ENCODE results near the gene OR7A10.

Gene OR7A10

DNA sequence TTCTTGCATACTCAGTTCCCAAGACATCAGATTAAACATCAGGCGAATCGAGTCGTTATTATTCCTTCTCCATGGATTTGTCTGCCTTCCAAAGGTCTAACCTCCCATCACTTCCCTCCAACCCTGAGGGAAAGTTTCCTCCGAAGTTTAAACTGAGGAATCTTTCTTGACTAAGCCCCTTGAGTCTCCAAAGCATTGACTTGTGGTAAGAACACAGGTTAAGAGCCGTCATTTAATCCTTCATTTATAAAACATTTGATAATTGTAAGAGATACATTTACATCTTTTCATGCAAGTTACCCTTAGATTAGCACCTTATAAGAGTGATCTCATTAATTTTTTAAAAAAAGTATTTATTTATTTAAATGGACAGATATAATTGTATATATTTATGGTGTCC lies at the start of gene OR7A10:
OR7A10 (minus strand) TSS at position 101 of the 400 bp plus-strand sequence. CDS start 7,045 bp downstream, outside the sequence.
- no peak for DNase-seq (ENCODE audit: low read depth)

- no peak for DNase-seq (ENCODE audit: low read depth)
Measured at GRCh38 chr19:14890643-14891379, 42.1 kb upstream of the OR7A10 start.

DNA sequence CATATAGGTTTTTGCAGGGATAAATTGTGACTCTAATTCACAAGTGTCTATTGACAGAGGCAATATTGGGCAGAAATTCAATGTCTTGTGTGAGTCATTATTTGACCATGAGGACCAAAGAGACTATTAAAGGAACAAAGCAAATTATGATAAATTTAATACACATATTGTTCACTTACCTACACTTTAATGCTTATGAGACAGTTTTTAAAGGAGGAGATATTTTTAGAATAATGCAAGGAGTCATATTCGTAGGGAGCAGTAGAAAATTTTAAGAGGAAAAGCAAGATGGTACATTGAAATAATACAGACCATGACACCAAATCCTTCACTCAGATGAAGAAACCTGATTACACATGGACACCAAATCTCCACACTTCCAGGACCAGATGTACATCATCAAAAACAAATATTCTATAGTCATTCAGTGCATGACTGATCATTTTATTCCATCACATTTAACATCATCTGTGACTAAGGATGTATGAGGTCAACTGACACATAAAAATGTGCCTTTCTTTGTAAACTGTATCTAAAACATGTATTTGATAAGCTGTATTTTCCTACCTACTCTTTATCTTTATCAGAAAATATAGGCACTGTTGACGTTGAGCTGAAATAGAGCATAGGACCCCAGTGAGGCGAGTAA lies 41.4 kb upstream of the OR7A10 start:
- no peak for DNase-seq (ENCODE audit: low read depth)

- no peak for DNase-seq (ENCODE audit: low read depth)
Measured at GRCh38 chr19:14886032-14886431, 37.3 kb upstream of the OR7A10 start, which contains the start of gene OR7A17. Gene OR7A17, minus strand, starts transcription at chr19:14886132. Its CDS starts 4,777 bp downstream, at chr19:14881355.

- no peak for DNase-seq (ENCODE audit: low read depth)
Measured at GRCh38 chr19:14871619-14872230, 23.0 kb upstream of the OR7A10 start.

- DNase-seq (ENCODE audit: low read depth): no peak
Measured at GRCh38 chr19:14868497-14868896, 19.8 kb upstream of the OR7A10 start.

DNA sequence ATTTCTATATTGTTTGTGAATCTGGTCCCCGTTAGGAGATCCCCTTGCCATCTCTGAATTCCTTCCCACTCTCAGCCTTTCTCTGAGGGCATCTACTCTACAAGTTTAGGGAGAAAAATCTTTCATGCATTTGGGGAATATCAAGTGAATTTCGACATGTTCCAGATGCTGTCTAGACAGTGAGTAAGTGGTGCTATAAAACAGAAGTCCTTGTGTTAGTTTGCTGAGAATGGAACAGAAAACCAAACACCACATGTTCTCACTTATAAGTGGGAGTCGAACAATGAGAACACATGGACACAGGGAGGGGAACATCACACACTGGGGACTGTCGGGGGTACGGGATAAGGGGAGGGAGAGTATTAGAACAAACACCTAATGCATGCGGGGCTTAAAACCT lies 5.1 kb downstream of the OR7A10 start:
- DNase-seq (ENCODE audit: low read depth): no peak

GRCh38 chr19:14843169-14843568 lies 5.6 kb downstream of the OR7A10 start:
- DNase-seq (ENCODE audit: low read depth): no peak

DNA sequence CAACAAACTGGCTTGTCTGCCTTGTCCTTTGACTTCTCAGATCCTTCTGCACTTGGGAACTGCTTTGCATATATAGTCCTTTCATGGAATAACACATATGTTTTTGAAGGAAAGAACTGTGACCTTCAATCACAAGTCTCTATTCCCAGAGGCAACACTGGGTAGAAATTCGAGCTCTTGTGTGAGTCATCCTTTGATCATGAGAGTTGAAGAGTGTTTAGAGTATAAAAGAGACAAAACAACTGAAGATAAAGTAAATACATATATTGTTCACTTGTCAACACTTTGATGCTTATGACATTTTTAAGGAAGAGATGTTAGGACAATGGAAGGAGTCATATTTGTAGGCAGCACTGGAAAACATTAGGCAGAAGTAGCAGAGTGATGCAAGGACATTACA lies 8.5 kb downstream of the OR7A10 start:
- no peak for DNase-seq (ENCODE audit: low read depth)

GRCh38 chr19:14837391-14837790 lies 11.3 kb downstream of the OR7A10 start:
- DNase-seq (ENCODE audit: low read depth): no peak

GRCh38 chr19:14835011-14835410 lies 13.7 kb downstream of the OR7A10 start, which contains the start of the genes OR7A5 and OR7C1:
Gene OR7A5, minus strand, starts transcription at chr19:14835185. Its CDS starts 6,944 bp downstream, at chr19:14828241.
Gene OR7C1, minus strand, starts transcription at chr19:14835185. Its CDS starts 35,049 bp downstream, at chr19:14800136.
- DNase-seq (ENCODE audit: low read depth): no peak

DNA sequence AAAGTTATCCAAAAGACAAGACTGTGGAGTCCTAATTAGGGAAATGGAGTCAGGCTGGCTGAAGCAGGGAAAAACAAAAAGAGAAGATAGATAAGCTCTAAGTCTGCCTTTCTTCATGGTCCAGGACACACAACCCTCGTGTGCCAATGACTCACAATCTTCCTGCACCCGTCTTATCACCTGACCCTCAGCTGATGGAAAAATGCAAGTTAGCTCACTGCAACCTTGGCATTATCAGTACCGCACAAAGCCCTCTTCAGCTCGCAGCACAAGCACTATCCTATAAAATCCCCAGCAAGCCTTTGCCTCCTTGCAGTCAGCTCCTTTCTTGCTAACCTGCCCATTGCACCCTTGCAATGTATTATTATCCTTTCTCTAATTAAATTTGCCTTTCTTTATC lies 18.0 kb downstream of the OR7A10 start:
- no peak for DNase-seq (ENCODE audit: low read depth)

GRCh38 chr19:14826006-14826405 lies 22.7 kb downstream of the OR7A10 start:
- no peak for DNase-seq (ENCODE audit: low read depth)

GRCh38 chr19:14821937-14822336 lies 26.8 kb downstream of the OR7A10 start:
- DNase-seq (ENCODE audit: low read depth): no peak

DNA sequence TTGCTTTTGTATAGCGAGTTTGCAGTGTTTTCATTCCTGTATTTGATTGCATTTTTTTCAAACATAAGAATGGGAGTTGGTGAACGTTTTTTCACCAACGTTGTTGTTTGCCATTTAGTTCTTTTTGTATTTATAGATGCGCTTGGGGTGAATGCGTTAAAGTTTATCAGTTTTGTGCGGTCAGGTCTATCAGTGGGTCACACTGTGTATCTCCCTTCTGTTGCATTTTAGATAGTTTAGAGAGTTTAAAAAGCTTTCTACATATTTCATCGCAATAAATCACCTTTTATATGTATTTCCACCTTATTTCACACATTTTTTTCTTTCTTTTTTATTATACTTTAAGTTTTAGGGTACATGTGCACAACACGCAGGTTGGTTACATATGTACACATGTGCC lies 30.1 kb downstream of the OR7A10 start:
- DNase-seq (ENCODE audit: low read depth): no peak

DNA sequence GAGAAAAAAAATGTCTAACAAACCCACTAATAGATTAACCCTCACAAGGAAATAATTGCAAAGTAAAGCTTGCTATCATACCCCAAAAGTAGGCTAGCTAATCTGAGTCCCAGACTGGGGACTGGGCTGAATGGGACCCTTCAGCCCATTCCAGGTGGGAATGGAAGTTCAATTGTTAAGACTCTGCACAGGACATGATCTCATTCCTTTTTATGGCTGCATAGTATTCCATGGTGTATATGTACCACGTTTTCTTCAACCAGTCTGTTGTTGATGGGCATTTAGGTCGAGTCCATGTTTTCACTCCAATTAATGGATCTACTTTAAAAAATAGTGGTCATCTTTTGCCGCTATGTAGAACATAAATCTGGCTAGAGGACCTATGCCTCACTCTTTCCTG lies 31.7 kb downstream of the OR7A10 start:
- no peak for DNase-seq (ENCODE audit: low read depth)

GRCh38 chr19:14814982-14815652 lies 33.6 kb downstream of the OR7A10 start:
- no peak for DNase-seq (ENCODE audit: low read depth)

DNA sequence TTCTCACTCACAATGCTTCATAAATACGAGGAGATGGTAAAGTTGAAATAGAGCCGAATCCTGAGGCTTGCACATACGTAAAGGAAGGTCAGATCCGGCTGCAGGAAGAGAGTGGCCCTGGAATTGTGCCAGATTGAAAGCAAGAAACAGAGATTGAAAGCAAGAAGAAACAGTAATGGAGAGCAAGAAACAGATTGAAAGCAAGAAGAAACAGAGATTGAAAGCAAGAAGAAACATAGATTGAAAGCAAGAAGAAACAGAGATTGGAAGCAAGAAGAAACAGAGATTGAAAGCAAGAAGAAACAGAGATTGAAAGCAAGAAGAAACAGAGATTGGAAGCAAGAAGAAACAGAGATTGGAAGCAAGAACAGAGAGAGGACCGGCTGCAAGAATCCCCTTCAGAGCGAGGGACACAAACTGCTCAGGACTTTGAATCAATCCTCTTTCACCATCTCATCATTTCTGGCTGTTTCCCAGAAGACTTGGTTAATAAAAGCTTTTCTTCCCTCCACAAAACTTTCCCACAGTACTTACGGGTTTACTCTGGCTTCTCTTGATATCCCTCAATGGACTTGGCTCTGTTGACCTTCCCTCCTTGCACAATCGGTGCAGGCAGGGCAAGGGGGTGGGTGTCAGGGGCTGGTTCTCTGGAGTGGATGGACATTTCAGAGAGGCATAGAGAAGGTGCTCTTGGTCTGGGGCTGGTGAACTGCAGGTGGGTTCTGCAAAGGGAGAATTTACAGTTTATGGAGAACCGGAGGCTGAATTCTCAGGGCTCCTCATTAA lies 39.3 kb downstream of the OR7A10 start:
- no peak for DNase-seq (ENCODE audit: low read depth)

DNA sequence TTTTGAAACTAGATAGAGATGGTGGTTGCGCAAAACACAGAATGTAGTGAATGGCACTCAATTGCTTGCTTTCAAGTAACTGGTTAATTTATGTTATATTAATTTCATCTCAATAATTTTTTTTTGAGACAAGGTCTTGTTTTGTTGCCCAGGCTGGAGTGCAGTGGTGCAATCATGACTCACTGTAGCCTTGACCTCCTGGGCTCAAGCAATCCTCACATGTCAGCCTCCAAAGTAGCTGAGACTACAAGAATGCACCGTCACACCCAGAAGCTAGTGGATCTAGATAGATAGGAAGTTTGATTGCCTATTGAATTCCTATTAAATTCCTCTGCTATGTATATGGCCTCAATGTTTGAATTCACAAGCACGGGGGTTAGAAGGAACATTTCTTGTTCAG lies 44.0 kb downstream of the OR7A10 start:
- DNase-seq (ENCODE audit: low read depth): no peak

DNA sequence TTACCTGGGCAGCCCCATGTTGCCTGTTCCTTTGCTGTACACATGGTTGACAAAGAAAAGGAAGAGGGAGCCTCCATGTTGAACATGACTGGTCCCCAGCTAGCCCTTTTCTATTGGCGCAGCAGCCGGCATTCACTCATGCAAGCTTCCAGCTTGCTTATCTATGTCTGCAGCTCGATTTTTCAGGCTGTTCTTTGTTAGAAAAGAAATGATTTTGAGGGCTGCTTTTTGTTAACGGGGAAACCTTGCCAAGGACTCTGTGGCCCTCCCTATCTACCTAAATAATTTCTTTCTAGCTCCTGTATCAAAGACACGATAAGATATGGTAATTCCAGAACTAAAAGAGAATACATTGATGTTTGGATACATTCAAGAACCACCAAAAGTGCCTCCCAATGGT lies 50.0 kb downstream of the OR7A10 start:
- no peak for DNase-seq (ENCODE audit: low read depth)

- DNase-seq (ENCODE audit: low read depth): no peak
Measured at GRCh38 chr19:14796021-14796420, 52.7 kb downstream of the OR7A10 start.
